GM18909 (cell line): Measurements from ENCODE around the gene MBD3L2B.
A peak's percentile ranks its signal among the peaks of the same experiment; 100 is the strongest.
"Not testable (repeated sequence)": the region's sequence is repeated elsewhere in the genome, so short reads cannot be mapped to it uniquely, and the experiment has no call there.

Experiments
- ATAC-seq: cut with Tn5 transposase; IDR thresholded peaks from one replicate; pipeline ENCODE4 v1.9.1; 2021; ENCODE audit warnings: mild to moderate bottlenecking; ENCODE audit not compliant: unreplicated experiment, poor library complexity

MBD3L2B gene

GRCh38 chr19:7021331-7021730, at the start of gene MBD3L2B:
TSS of gene MBD3L2B (minus strand) at chr19:7021431. CDS start at chr19:7021397, 34 bp downstream.
- ATAC-seq: not testable (repeated sequence)

DNA sequence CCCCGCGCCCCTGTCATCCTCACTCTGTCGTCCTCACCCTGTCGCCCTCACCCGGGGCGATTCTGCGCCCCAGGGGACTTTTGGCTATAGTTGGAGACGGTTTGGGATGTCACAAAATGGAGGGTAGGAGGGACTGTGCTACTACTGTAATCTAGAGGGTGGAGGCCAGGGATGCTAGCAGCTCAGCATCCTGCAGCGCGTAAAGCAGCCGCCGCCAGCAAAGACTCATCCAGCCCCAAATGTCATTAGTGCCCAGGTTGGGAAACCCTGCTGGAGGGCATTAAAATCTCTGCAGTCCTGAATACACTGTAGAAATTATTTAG, 48.6 kb upstream of the MBD3L2B start:
- no peak for ATAC-seq

GRCh38 chr19:7069042-7069903, 48.0 kb upstream of the MBD3L2B start, which contains the start of gene ZNF557:
TSS of gene ZNF557 (plus strand) at chr19:7069703. CDS start at chr19:7075075, 5,372 bp downstream.
- peak; percentile 88 for ATAC-seq

GRCh38 chr19:7068599-7068998, 47.4 kb upstream of the MBD3L2B start:
- no peak for ATAC-seq

DNA sequence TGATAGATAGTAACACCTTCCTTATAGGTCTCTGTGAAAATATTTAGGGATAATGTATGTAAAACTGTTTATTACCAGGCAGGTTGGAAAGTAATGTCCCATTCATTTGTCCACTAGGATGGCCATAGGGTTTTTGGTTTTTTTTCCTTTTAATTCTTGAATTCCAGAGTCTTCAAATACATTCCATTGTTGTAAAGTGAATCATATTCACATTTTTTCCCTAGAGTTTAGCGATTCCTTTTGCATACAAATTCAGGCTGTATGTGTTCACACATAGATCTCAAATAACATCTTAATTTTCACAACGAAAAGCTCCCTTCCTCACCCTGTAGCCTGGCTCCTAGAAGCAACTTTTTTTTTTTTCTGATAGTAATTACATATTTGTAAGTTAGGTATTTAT, 46.5 kb upstream of the MBD3L2B start:
- ATAC-seq: no peak

DNA sequence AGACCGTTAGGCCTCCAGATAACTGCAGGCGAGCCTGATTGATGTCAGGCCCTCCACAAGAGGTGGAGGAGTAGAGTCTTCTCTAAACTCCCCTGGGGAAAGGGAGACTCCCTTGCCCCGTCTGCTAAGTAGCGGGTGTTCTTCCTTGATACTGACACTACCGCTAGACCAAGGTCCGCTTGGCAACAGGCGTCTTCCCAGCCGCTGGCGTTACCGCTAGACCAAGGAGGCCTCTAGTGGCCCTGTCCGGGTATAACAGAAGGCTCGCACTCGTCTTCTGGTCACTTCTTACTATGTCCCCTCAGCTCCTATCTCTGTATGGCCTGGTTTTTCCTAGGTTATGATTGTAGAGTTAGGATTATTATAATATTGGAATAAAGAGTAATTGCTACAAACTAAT, 45.9 kb upstream of the MBD3L2B start:
- not testable (repeated sequence) for ATAC-seq

- ATAC-seq: no peak
Observed at GRCh38 chr19:7063764-7064418, 42.7 kb upstream of the MBD3L2B start.

GRCh38 chr19:7063339-7063738, 42.1 kb upstream of the MBD3L2B start:
- no peak for ATAC-seq

- ATAC-seq: not testable (repeated sequence)
Observed at GRCh38 chr19:7059977-7060376, 38.7 kb upstream of the MBD3L2B start.

DNA sequence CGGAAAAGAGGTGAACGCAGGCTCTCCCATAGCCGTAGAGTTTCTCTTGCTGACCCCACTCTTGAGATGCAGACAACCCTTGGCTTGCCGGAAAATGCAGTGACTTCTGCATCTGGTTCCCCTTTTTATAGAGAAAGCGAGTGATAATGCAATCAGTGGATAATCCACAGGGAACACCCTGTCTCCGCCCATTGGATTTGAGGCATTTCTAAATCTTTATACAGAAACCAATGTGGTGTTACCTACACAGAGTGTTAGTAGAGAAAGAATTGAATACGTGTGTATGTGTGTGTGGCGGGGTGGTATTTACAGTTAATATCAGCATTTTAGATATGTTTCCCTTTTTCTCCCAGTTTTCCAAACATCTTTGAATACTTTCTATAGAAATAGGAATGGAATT, 37.3 kb upstream of the MBD3L2B start, which contains the start of gene MBD3L3:
Gene MBD3L3, minus strand, starts transcription at position 101 of the 400 bp plus-strand sequence. Its CDS starts 71 bp downstream, at position 30.
- not testable (repeated sequence) for ATAC-seq

DNA sequence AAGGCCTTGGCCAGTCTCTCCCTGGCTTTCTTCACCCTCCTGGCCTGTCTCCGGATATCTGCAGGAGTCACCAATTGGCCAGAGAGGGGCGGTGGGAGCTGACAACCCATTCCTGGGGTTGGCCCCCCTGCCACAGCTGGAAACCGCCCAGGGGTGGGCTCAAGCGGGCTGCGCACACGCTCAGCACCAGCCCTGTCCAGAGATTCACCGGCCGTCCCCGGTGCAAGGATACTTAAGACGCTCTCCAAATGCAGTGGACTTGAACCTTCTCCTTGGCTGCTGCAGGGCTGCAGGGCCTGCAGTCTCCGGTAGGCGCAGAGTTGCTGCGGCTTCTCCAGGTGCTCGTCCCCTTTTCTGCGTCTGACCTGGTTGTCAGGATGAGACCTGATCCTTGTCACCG, 35.1 kb upstream of the MBD3L2B start:
- not testable (repeated sequence) for ATAC-seq

GRCh38 chr19:7055679-7056078, 34.4 kb upstream of the MBD3L2B start:
- not testable (repeated sequence) for ATAC-seq

DNA sequence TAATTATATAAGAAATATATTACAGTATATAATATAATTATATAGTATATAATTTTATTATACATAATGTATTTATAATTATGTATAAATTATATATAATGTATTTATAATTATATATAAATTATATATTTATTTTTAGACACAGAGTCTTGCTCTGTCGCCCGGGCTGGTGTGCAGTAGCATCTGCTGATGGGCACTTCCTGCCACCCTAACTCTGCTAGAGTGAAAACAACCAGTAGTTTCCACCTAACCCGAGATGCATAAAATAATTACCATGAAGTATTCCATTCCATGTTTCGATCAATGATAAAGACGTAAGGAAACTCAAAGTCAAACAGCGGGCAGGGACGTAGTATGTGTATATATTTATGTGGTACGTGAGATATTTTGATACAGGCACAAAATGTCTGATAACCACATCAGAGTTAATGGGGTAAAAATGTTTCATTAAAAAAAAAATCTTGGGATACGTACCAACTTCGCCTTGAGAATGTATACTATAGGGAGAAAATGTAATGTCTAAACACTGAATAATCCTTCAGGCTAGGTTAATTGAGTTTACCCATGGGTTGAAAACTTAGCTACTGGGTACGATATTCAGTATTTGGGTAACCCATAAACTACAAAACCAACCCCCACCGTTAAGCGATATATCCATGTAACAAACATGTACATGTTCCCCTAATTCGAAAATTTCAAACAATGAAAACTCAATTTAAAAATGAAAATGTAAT, 33.6 kb upstream of the MBD3L2B start:
- not testable (repeated sequence) for ATAC-seq

DNA sequence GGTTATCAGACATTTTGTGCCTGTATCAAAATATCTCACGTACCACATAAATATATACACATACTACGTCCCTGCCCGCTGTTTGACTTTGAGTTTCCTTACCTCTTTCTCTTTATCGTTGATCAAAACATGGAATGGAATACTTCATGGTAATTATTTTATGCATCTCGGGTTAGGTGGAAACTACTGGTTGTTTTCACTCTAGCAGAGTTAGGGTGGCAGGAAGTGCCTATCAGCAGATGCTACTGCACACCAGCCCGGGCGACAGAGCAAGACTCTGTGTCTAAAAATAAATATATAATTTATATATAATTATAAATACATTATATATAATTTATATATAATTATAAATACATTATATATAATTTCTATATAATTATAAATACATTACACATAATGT, 31.7 kb upstream of the MBD3L2B start:
- not testable (repeated sequence) for ATAC-seq

GRCh38 chr19:7051421-7051820, 30.2 kb upstream of the MBD3L2B start:
- ATAC-seq: not testable (repeated sequence)

- ATAC-seq: not testable (repeated sequence)
Observed at GRCh38 chr19:7049021-7049420, 27.8 kb upstream of the MBD3L2B start, which contains the start of gene MBD3L2. TSS of gene MBD3L2 (plus strand) at chr19:7049321. CDS start at chr19:7049374, 53 bp downstream.

GRCh38 chr19:7041563-7041962, 20.3 kb upstream of the MBD3L2B start:
- ATAC-seq: not testable (repeated sequence)

- not testable (repeated sequence) for ATAC-seq
Observed at GRCh38 chr19:7040079-7040478, 18.8 kb upstream of the MBD3L2B start, which contains the start of gene MBD3L4. TSS of gene MBD3L4 (minus strand) at chr19:7040179. CDS start at chr19:7040144, 35 bp downstream.

DNA sequence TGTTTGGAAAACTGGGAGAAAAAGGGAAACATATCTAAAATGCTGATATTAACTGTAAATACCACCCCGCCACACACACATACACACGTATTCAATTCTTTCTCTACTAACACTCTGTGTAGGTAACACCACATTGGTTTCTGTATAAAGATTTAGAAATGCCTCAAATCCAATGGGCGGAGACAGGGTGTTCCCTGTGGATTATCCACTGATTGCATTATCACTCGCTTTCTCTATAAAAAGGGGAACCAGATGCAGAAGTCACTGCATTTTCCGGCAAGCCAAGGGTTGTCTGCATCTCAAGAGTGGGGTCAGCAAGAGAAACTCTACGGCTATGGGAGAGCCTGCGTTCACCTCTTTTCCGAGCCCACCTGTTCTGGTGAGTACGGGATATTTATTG, 9.0 kb upstream of the MBD3L2B start, which contains the start of gene MBD3L5:
Gene MBD3L5, plus strand, starts transcription at position 301 of the 400 bp plus-strand sequence. Its CDS starts 34 bp downstream, at position 335.
- not testable (repeated sequence) for ATAC-seq

- ATAC-seq: not testable (repeated sequence)
Observed at GRCh38 chr19:7028790-7029189, 7.6 kb upstream of the MBD3L2B start.
